CD4-positive, alpha-beta memory T cell (primary cell): ENCODE measurements around the gene ARPC2. TPM values are rescaled to one million over a fixed set of nuclear protein-coding genes. Genes with fewer than 3 reads are reported as not detected.

Source experiments
- CTCF ChIA-PET: fragments of 350-600 bp; sonication (Branson Sonifier 250); formaldehyde crosslinking; loops from one replicate; lab custom pipeline; 2021; ENCODE audit warnings: inconsistent platforms; ENCODE audit not compliant: partially characterized antibody; lab: Charles Lee
- POLR2A ChIA-PET: fragments of 350-600 bp; sonication (Branson Sonifier 250); formaldehyde crosslinking; loops from one replicate; lab custom pipeline; 2021; ENCODE audit not compliant: partially characterized antibody; lab: Charles Lee
- DNase-seq, 5 donors: peaks; one replicate each; pipeline versions ENCODE4 v3.0.0 to v3.0.0-alpha.2; 2020 to 2022; ENCODE audit warnings: mixed read lengths in 1 of 5
- H3K27ac ChIP-seq: one replicate; pipeline ENCODE4 v1.7.0; 2013; ENCODE audit warnings: low read depth, low read length
- H3K27me3 ChIP-seq: 2 replicates; pipeline ENCODE4 v1.7.0; 2013; ENCODE audit warnings: mild to moderate bottlenecking, low read length, moderate library complexity; ENCODE audit not compliant: insufficient read depth
- H3K36me3 ChIP-seq: 2 replicates; pipeline ENCODE4 v1.7.0; 2013; ENCODE audit warnings: mild to moderate bottlenecking, low read length, moderate library complexity; ENCODE audit not compliant: insufficient read depth
- H3K4me1 ChIP-seq: 2 replicates; pipeline ENCODE4 v1.7.0; 2013; ENCODE audit warnings: mild to moderate bottlenecking, low read length, moderate library complexity; ENCODE audit not compliant: insufficient read depth
- H3K4me3 ChIP-seq, 2 donors: one replicate each; pipeline ENCODE4 v1.7.0; 2013; ENCODE audit warnings: low read length in 2 of 2, mild to moderate bottlenecking in 1 of 2
- H3K9me3 ChIP-seq, 2 donors: one replicate each; pipeline ENCODE4 v1.7.0; 2013; ENCODE audit warnings: low read length in 2 of 2, control low read depth in 1 of 2; ENCODE audit not compliant: control insufficient read depth in 1 of 2
- H3K27ac Mint-ChIP-seq, 7 donors: one replicate each; pipeline ENCODE4 v1.8.0; 2020 to 2021; ENCODE audit warnings: mixed read lengths in 7 of 7, mild to moderate bottlenecking in 6 of 7, inconsistent platforms in 3 of 7, moderate library complexity in 3 of 7
- H3K27me3 Mint-ChIP-seq, 2 donors: one replicate each; pipeline ENCODE4 v1.8.0; 2020 to 2021; ENCODE audit warnings: mixed read lengths in 2 of 2
- H3K36me3 Mint-ChIP-seq, 2 donors: one replicate each; pipeline ENCODE4 v1.8.0; 2020 to 2021; ENCODE audit warnings: mixed read lengths in 2 of 2, inconsistent platforms in 1 of 2, mild to moderate bottlenecking in 1 of 2
- H3K4me1 Mint-ChIP-seq, 4 donors: one replicate each; pipeline ENCODE4 v1.8.0; 2020 to 2021; ENCODE audit warnings: mixed read lengths in 4 of 4, mild to moderate bottlenecking in 1 of 4
- H3K4me3 Mint-ChIP-seq, 8 donors: one replicate each; pipeline ENCODE4 v1.8.0; 2020 to 2021; ENCODE audit warnings: mixed read lengths in 8 of 8, mild to moderate bottlenecking in 7 of 8, moderate library complexity in 6 of 8, inconsistent platforms in 3 of 8
- H3K9me3 Mint-ChIP-seq, 8 donors: one replicate each; pipeline ENCODE4 v1.8.0; 2020 to 2021; ENCODE audit warnings: mixed read lengths in 8 of 8, mild to moderate bottlenecking in 5 of 8, inconsistent platforms in 3 of 8, moderate library complexity in 1 of 8
- intact Hi-C: fragments of 100-400 bp; cut with micrococcal nuclease; formaldehyde crosslinking; loops from one replicate; pipeline ENCODE4 v1.15.1; 2023
- polyA plus RNA-seq, 2 donors: library from polyadenylated mRNA; unstranded; fragments of 300-500 nt; fragmentation: Illumina TruSeq; gene quantifications; one replicate each; pipeline ENCODE4 v1.2.3, GENCODE V29; 2021
- total RNA-seq, 2 experiments: library from RNA; stranded (reverse); gene quantifications; one replicate each; pipeline ENCODE4 v1.2.3, GENCODE V29; 2021

ARPC2 gene
- total and polyA plus RNA-seq, 4 experiments from 2014 or later = 412 to 1,042 (median 628) TPM

GRCh38 chr2:218188528-218188927, 28.5 kb upstream of the ARPC2 start:
- no peaks in the 10 kb centered on the region for H3K9me3 Mint-ChIP-seq
- Histone ChIP-seq H3K36me3 (no peaks in the 10 kb centered on the region), H3K9me3 (no peaks in the 10 kb centered on the region), H3K27me3 (no peaks in the 10 kb centered on the region), H3K27ac (no peak overlapping the region), H3K4me3 (no peak overlapping the region), H3K4me1 (peaks cover 8% of the 10 kb centered on the region)
- no peak overlapping the region for H3K27ac Mint-ChIP-seq
- POLR2A ChIA-PET = interaction anchor here (0.7 kb wide), 1 partner anchor 41 kb away, joined by 3 read pairs; no protein-coding TSS in a partner anchor
- intact Hi-C loops = loop anchor here (5.0 kb wide), 1 partner anchor 659 kb away; no protein-coding TSS in a partner anchor
- no peak for DNase-seq
- CTCF ChIA-PET = interaction anchor here (1.1 to 11.0 kb wide), 7 partner anchors 16 to 205 kb away, joined by 3 to 157 read pairs (median 5); partner anchors contain the start of gene GPBAR1
- peaks cover 5 to 8% (median 7%) of the 10 kb centered on the region in 4 donors for H3K4me1 Mint-ChIP-seq
- H3K4me3 Mint-ChIP-seq = no peak overlapping the region
- H3K36me3 Mint-ChIP-seq = no peaks in the 10 kb centered on the region
- peaks cover 0 to 3% of the 10 kb centered on the region in 2 donors for H3K27me3 Mint-ChIP-seq

GRCh38 chr2:218192902-218193430, 24.0 kb upstream of the ARPC2 start:
- no peaks in the 10 kb centered on the region for H3K4me1 Mint-ChIP-seq
- Histone ChIP-seq H3K27me3 (no peaks in the 10 kb centered on the region), H3K9me3 (no peaks in the 10 kb centered on the region), H3K4me1 (no peaks in the 10 kb centered on the region), H3K27ac (no peak overlapping the region), H3K36me3 (no peaks in the 10 kb centered on the region), H3K4me3 (no peak overlapping the region)
- H3K27me3 Mint-ChIP-seq = peaks cover 0 to 3% of the 10 kb centered on the region in 2 donors
- no peak overlapping the region for H3K27ac Mint-ChIP-seq
- DNase-seq = no peak
- no peaks in the 10 kb centered on the region for H3K9me3 Mint-ChIP-seq
- H3K36me3 Mint-ChIP-seq = no peaks in the 10 kb centered on the region
- CTCF ChIA-PET = no interaction called here
- POLR2A ChIA-PET = no interaction called here
- intact Hi-C loops = loop anchor here (10.0 kb wide), 1 partner anchor 282 kb away; no protein-coding TSS in a partner anchor
- H3K4me3 Mint-ChIP-seq = no peak overlapping the region

GRCh38 chr2:218193701-218194100, 23.3 kb upstream of the ARPC2 start:
- Mint-ChIP-seq H3K27ac (no peak overlapping the region), H3K27me3 (peaks cover 0 to 3% of the 10 kb centered on the region in 2 donors), H3K4me1 (no peaks in the 10 kb centered on the region), H3K4me3 (no peak overlapping the region), H3K9me3 (no peaks in the 10 kb centered on the region), H3K36me3 (no peaks in the 10 kb centered on the region)
- no peak overlapping the region for H3K27ac ChIP-seq
- H3K4me3 ChIP-seq = no peak overlapping the region
- H3K36me3 ChIP-seq = no peaks in the 10 kb centered on the region
- DNase-seq = no peak
- H3K4me1 ChIP-seq = no peaks in the 10 kb centered on the region
- intact Hi-C loops = loop anchor here (10.0 kb wide), 1 partner anchor 281 kb away; no protein-coding TSS in a partner anchor
- no peaks in the 10 kb centered on the region for H3K9me3 ChIP-seq
- CTCF ChIA-PET = no interaction called here
- POLR2A ChIA-PET = no interaction called here
- no peaks in the 10 kb centered on the region for H3K27me3 ChIP-seq

- intact Hi-C loops = loop anchor here (10.0 kb wide), 1 partner anchor 280 kb away; no protein-coding TSS in a partner anchor
- no peaks in the 10 kb centered on the region for H3K36me3 Mint-ChIP-seq
- H3K9me3 ChIP-seq = no peaks in the 10 kb centered on the region
- no peak for DNase-seq
- CTCF ChIA-PET = interaction anchor here (1.0 to 1.4 kb wide), 2 partner anchors 8 to 62 kb away, joined by 3 read pairs; no protein-coding TSS in a partner anchor
- POLR2A ChIA-PET = no interaction called here
- H3K27ac Mint-ChIP-seq = no peak overlapping the region
- H3K27me3 Mint-ChIP-seq = peaks cover 5% of the 10 kb centered on the region in 2 donors
- H3K4me3 ChIP-seq = no peak overlapping the region
- H3K4me1 Mint-ChIP-seq = no peaks in the 10 kb centered on the region
- no peak overlapping the region for H3K27ac ChIP-seq
- H3K27me3 ChIP-seq = no peaks in the 10 kb centered on the region
- no peaks in the 10 kb centered on the region for H3K36me3 ChIP-seq
- H3K9me3 Mint-ChIP-seq = peaks cover 0 to 1% (median 0%) of the 10 kb centered on the region in 8 donors
- no peak overlapping the region for H3K4me3 Mint-ChIP-seq
- H3K4me1 ChIP-seq = no peaks in the 10 kb centered on the region
Measured at GRCh38 chr2:218194880-218195279, 22.1 kb upstream of the ARPC2 start.

DNA sequence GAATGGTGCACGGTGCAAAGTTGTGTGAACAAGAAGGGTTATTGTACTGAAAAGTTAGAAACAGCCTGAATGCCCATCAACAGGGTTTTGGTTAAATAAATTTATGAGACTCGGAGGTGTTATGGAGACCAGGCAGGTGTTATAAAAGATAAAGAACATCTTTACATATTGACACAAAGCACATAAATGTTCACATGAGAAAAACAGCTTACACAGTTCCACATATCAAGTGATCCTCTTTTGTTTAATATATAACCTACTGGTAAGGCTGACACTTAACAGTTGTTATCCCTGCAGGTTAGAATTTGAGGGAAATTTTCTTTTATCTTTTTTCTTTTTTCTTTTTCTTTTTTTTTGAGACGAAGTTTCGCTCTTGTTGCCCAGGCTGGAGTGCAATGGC, 20.0 kb upstream of the ARPC2 start:
- Histone ChIP-seq H3K27me3 (no peaks in the 10 kb centered on the region), H3K4me3 (no peak overlapping the region), H3K27ac (no peak overlapping the region), H3K36me3 (no peaks in the 10 kb centered on the region), H3K9me3 (no peaks in the 10 kb centered on the region), H3K4me1 (no peaks in the 10 kb centered on the region)
- Mint-ChIP-seq H3K36me3 (no peaks in the 10 kb centered on the region), H3K4me3 (no peak overlapping the region), H3K9me3 (peaks cover 0 to 1% (median 0%) of the 10 kb centered on the region in 8 donors), H3K27ac (no peak overlapping the region), H3K4me1 (peaks cover 0 to 2% (median 0%) of the 10 kb centered on the region in 4 donors), H3K27me3 (peaks cover 5 to 7% of the 10 kb centered on the region in 2 donors)
- ChIA-PET CTCF (no interaction called here), POLR2A (no interaction called here)
- intact Hi-C loops = loop anchor here (10.0 kb wide), 1 partner anchor 278 kb away; no protein-coding TSS in a partner anchor
- DNase-seq = no peak

GRCh38 chr2:218202266-218202665, 14.7 kb upstream of the ARPC2 start:
- no peak overlapping the region for H3K4me3 ChIP-seq
- peak overlapping the region in 1 of 7 donors; percentile 45 for H3K27ac Mint-ChIP-seq
- no peaks in the 10 kb centered on the region for H3K36me3 Mint-ChIP-seq
- peaks cover 0 to 1% (median 0%) of the 10 kb centered on the region in 8 donors for H3K9me3 Mint-ChIP-seq
- no peak overlapping the region for H3K4me3 Mint-ChIP-seq
- no peaks in the 10 kb centered on the region for H3K27me3 ChIP-seq
- peaks cover 0 to 2% (median 0%) of the 10 kb centered on the region in 4 donors for H3K4me1 Mint-ChIP-seq
- H3K9me3 ChIP-seq = no peaks in the 10 kb centered on the region
- POLR2A ChIA-PET = interaction anchor here (0.6 kb wide), 1 partner anchor 193 kb away, joined by 3 read pairs; no protein-coding TSS in a partner anchor
- H3K4me1 ChIP-seq = no peaks in the 10 kb centered on the region
- H3K36me3 ChIP-seq = no peaks in the 10 kb centered on the region
- peaks cover 5% of the 10 kb centered on the region in 2 donors for H3K27me3 Mint-ChIP-seq
- H3K27ac ChIP-seq = no peak overlapping the region
- intact Hi-C loops = no loop called here
- CTCF ChIA-PET = no interaction called here
- no peak for DNase-seq

- Mint-ChIP-seq H3K27me3 (no peaks in the 10 kb centered on the region), H3K36me3 (peaks cover 0 to 7% of the 10 kb centered on the region in 2 donors), H3K4me1 (no peaks in the 10 kb centered on the region), H3K27ac (no peak overlapping the region), H3K9me3 (peaks cover 2 to 9% (median 6%) of the 10 kb centered on the region in 8 donors), H3K4me3 (no peak overlapping the region)
- Histone ChIP-seq H3K9me3 (no peaks in the 10 kb centered on the region), H3K4me1 (no peaks in the 10 kb centered on the region), H3K4me3 (no peak overlapping the region), H3K36me3 (no peaks in the 10 kb centered on the region), H3K27me3 (no peaks in the 10 kb centered on the region), H3K27ac (no peak overlapping the region)
- DNase-seq = no peak
- ChIA-PET POLR2A (interaction anchor here (1.0 to 1.3 kb wide), 4 partner anchors 20 to 61 kb away, joined by 3 to 6 read pairs (median 4); partner anchors contain the start of genes AAMP and PNKD), CTCF (interaction anchor here (0.6 to 1.5 kb wide), 5 partner anchors 20 to 65 kb away, joined by 3 to 5 read pairs (median 3); no protein-coding TSS in a partner anchor)
- intact Hi-C loops = no loop called here
Measured at GRCh38 chr2:218209078-218209477, 7.9 kb upstream of the ARPC2 start.
